Upper lobe of right lung (tissue), 1 donor: ENCODE measurements around the gene ACTR1B. TPM values are rescaled to one million over a fixed set of nuclear protein-coding genes. Genes with fewer than 3 reads are reported as not detected.

ENCODE experiments used
- ATAC-seq: fragments of 200-7000 bp; cut with Tn5 transposase; one replicate; pipeline ENCODE4 v1.9.1; 2020; ENCODE audit warnings: mild to moderate bottlenecking, moderate library complexity
- DNase-seq: peaks from one replicate; pipeline ENCODE4 v3.0.0-alpha.2; 2020
- H3K27ac ChIP-seq: fragments of 200-600 bp; one replicate; pipeline ENCODE4 v1.8.0; 2022
- H3K27me3 ChIP-seq: fragments of 200-600 bp; one replicate; pipeline ENCODE4 v1.8.0; 2022; ENCODE audit warnings: mild to moderate bottlenecking
- H3K36me3 ChIP-seq: fragments of 200-600 bp; one replicate; pipeline ENCODE4 v1.8.0; 2022
- H3K4me1 ChIP-seq: fragments of 200-600 bp; one replicate; pipeline ENCODE4 v1.8.0; 2022
- H3K4me3 ChIP-seq: fragments of 200-600 bp; one replicate; pipeline ENCODE4 v1.8.0; 2022; ENCODE audit warnings: mild to moderate bottlenecking
- H3K9me3 ChIP-seq: fragments of 200-600 bp; one replicate; pipeline ENCODE4 v1.8.0; 2022
- CTCF ChIP-seq: fragments of 200-600 bp; IDR thresholded peaks from one replicate; pipeline ENCODE4 v1.8.0; 2022; ENCODE audit warnings: antibody characterized with exemption
- intact Hi-C: fragments of 100-400 bp; cut with DNase I; formaldehyde crosslinking; loops from one replicate; pipeline ENCODE4 v1.11.0; 2022
- total RNA-seq: library from RNA; stranded (reverse); fragmentation: NEBNext Ultra II Directional; extraction: Animal tissue kit (Norgen Biotek cat#: 25700); gene quantifications from one replicate; pipeline ENCODE4 v1.2.1, GENCODE V29; 2021
- donor health status: DM: no; HTN: yes; CAD: no; lungs with severe emphysema.

The ACTR1B gene
- total RNA-seq, 1 donor from 2014 or later: 60.7 TPM

- no peak overlapping the region for H3K27ac ChIP-seq
- H3K36me3 ChIP-seq: no peaks in the 10 kb centered on the region
- no peak for ATAC-seq
- no peaks in the 10 kb centered on the region for H3K4me1 ChIP-seq
- no peak for DNase-seq
- intact Hi-C loops: no loop called here
- TF ChIP-seq CTCF: no peak
- peaks cover 7% of the 10 kb centered on the region for H3K27me3 ChIP-seq
- H3K4me3 ChIP-seq: no peak overlapping the region
- no peaks in the 10 kb centered on the region for H3K9me3 ChIP-seq
Measured at GRCh38 chr2:97702731-97703470, 39.1 kb upstream of the ACTR1B start.

DNA sequence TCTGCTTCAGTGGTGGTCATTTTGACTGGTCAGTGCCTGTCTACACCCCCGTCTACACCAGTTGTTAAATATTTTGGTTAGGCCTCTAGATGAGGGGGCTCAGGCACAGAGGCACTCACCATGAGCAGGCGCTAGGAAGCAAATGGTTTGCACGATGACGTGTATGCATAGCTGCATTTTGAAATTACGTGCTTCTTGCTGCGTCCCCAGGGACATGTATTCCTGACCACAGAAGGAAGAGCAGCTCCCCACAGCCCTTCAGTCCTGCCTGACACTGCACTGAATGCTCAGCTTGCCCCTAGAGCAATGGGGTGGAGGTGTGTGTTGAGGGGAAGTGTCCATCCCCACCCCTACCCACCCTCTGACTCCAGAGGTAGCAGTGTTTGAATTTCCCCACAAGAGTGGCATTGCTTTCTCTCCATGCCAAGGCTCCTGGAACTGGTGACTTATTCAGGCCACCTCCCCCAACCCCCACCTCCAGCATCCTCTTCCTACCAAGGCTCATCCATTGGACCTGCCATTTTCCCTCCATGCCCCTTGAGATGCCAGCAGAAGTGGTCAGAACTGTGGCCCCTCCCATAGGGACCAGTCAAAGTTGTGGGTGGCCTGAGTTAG, 38.1 kb upstream of the ACTR1B start:
- no peaks in the 10 kb centered on the region for H3K36me3 ChIP-seq
- intact Hi-C loops: no loop called here
- H3K27ac ChIP-seq: no peak overlapping the region
- no peak overlapping the region for H3K4me3 ChIP-seq
- DNase-seq (no peak), ATAC-seq (no peak)
- no peaks in the 10 kb centered on the region for H3K9me3 ChIP-seq
- TF ChIP-seq CTCF: no peak
- H3K27me3 ChIP-seq: no peaks in the 10 kb centered on the region
- no peaks in the 10 kb centered on the region for H3K4me1 ChIP-seq

DNA sequence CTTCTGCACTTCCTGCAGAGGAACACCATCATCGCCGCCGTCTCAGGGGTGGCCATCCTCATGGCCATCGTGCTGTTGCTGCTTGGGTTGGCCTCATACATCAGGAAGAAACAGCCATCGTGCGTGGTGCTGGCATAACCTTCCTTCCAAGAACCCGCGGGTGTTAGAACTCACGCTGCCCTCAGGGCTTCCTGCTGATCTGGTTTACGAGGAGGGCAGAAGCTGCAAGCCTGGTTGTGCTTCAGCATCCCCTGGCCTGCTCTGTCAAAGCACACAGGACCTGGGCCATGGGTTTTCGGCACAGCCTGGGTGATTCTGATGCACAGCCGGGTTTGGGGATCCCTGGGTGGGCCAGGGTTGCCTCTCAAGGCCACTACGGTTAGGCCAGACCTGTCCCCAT, 37.3 kb upstream of the ACTR1B start:
- H3K27ac ChIP-seq: no peak overlapping the region
- no peak for DNase-seq
- H3K9me3 ChIP-seq: no peaks in the 10 kb centered on the region
- no peak for TF ChIP-seq CTCF
- intact Hi-C loops: no loop called here
- no peaks in the 10 kb centered on the region for H3K27me3 ChIP-seq
- no peaks in the 10 kb centered on the region for H3K4me1 ChIP-seq
- no peak for ATAC-seq
- H3K4me3 ChIP-seq: no peak overlapping the region
- H3K36me3 ChIP-seq: no peaks in the 10 kb centered on the region

GRCh38 chr2:97699765-97700444, 36.1 kb upstream of the ACTR1B start:
- no peaks in the 10 kb centered on the region for H3K9me3 ChIP-seq
- peak; percentile 63 for TF ChIP-seq CTCF
- peak; percentile 85 for ATAC-seq
- no peak for DNase-seq
- H3K36me3 ChIP-seq: no peaks in the 10 kb centered on the region
- H3K4me1 ChIP-seq: no peaks in the 10 kb centered on the region
- H3K27ac ChIP-seq: no peak overlapping the region
- intact Hi-C loops: no loop called here
- H3K4me3 ChIP-seq: no peak overlapping the region
- H3K27me3 ChIP-seq: no peaks in the 10 kb centered on the region

- ATAC-seq: no peak
- no peak for DNase-seq
- intact Hi-C loops: no loop called here
- no peak overlapping the region for H3K27ac ChIP-seq
- H3K36me3 ChIP-seq: no peaks in the 10 kb centered on the region
- H3K9me3 ChIP-seq: no peaks in the 10 kb centered on the region
- no peaks in the 10 kb centered on the region for H3K27me3 ChIP-seq
- H3K4me1 ChIP-seq: no peaks in the 10 kb centered on the region
- H3K4me3 ChIP-seq: no peak overlapping the region
- TF ChIP-seq CTCF: no peak
Measured at GRCh38 chr2:97698530-97698929, 34.7 kb upstream of the ACTR1B start.
